Thyroid gland (tissue), 4 donors: ENCODE measurements around the gene TBCD.

Experiments used
- POLR2A ChIP-seq, 2 donors: fragments of 450-650 bp; IDR thresholded peaks; one replicate each; pipeline ENCODE4 v1.6.1; 2017; ENCODE audit warnings: antibody characterized with exemption in 2 of 2, mild to moderate bottlenecking in 2 of 2, moderate library complexity in 1 of 2
- TF ChIP-seq, protein P1 (sequence below), 6 experiments: fragments of 200-600 bp in 3 of 6; fragments of 450-650 bp in 3 of 6; sonication (generic) in 3 of 6; IDR thresholded peaks; one replicate each; pipeline ENCODE4 v1.5.1; 2016 to 2019; ENCODE audit warnings: antibody characterized with exemption in 6 of 6, mild to moderate bottlenecking in 2 of 6, inconsistent platforms in 1 of 6, moderate library complexity in 1 of 6

DNA sequence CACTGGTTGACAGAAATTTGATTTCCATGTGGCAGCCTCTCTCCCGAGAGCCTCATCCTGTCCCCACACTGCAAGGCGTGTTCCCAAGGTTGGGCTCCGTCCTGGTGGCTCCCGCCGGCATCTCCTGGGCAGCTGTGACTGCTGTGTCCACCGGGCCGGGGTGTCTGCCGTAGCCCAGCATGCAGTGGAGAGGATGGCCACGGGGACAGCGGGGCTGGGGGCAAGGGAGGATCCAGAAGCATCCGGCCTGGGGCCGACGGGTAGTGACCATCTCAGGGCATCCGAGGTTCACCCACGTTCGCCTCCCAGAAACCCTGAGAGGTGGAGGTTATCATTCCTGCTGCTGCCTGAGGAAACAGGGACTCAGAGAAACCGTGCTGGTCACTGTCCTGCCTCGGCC, 46.1 kb upstream of the TBCD start:
- TF ChIP-seq, protein P1, sequence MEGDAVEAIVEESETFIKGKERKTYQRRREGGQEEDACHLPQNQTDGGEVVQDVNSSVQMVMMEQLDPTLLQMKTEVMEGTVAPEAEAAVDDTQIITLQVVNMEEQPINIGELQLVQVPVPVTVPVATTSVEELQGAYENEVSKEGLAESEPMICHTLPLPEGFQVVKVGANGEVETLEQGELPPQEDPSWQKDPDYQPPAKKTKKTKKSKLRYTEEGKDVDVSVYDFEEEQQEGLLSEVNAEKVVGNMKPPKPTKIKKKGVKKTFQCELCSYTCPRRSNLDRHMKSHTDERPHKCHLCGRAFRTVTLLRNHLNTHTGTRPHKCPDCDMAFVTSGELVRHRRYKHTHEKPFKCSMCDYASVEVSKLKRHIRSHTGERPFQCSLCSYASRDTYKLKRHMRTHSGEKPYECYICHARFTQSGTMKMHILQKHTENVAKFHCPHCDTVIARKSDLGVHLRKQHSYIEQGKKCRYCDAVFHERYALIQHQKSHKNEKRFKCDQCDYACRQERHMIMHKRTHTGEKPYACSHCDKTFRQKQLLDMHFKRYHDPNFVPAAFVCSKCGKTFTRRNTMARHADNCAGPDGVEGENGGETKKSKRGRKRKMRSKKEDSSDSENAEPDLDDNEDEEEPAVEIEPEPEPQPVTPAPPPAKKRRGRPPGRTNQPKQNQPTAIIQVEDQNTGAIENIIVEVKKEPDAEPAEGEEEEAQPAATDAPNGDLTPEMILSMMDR (IDR thresholded peaks at IDR 0.05): no peak
- no peak for TF ChIP-seq POLR2A (IDR thresholded peaks at IDR 0.05)
